ENCODE results near the gene CCDC12.

Gene CCDC12

DNA sequence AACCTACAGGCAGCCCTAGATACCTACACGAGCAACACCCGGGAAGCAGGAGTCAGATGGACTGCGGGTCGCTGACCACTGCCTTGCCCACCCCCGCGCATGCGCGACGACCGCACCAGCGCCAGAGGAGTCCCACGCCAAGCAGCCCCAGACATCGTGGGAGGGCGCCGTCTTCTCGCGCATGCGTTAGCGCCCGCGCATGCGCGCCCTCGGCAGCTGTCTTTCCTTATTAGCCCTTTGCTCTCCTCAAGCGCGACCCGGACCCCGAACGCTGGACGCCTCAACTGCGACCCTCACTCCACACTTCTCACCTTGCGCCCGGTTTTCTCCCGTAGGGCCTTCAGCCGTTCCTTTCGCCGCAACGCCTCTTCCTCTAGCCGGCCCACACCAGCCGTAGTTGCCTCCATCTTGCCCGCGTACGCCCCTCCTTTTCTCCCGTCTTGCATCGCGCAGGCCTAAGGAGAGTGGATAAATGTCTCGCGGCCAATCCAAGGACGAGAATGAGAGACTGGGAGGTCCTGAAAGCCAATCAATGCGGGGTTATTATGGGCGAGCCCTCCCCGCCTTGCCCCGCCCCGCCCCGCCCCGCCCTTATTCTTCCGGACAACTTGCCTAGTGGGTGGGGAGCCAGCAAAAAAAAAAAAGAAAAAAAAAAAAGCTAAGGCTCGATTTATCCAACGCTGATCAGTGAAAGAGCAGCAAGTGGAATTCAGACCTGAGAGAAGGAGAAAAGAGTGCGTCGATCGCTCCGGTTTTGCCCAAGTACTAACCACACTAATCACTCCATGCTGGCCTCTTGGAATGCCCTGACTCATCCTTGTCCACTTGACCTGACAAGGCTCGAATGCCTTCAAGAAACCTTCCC is at the start of gene CCDC12:
CCDC12 (minus strand) TSS at position 420 of the 865 bp plus-strand sequence; CDS start at position 407, 13 bp downstream.
- DNase-seq: peak; percentile 96

DNA sequence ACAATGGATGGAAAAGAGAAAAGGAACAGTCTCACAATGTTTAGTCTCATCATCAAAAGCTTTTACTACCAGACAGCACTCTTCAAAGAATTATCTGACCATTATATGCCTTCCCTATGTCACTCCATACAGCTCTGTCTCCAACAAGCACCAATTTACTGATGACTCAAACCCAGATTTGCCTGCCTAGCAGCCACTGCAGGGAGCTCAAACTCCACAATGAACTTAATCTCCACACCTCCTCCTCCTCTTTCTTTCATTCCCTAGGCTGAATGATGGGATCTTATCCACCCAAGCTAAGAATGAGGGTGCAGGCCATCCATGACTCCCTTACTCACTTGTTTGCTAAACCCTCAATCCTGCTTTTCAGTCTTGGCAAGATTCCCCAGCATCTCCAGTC is 48.4 kb upstream of the CCDC12 start:
- DNase-seq: no peak

GRCh38 chr3:47022641-47023071 is 46.1 kb upstream of the CCDC12 start:
- no peak for DNase-seq

- DNase-seq: no peak
Measured at GRCh38 chr3:47020311-47020710, 43.8 kb upstream of the CCDC12 start.

DNA sequence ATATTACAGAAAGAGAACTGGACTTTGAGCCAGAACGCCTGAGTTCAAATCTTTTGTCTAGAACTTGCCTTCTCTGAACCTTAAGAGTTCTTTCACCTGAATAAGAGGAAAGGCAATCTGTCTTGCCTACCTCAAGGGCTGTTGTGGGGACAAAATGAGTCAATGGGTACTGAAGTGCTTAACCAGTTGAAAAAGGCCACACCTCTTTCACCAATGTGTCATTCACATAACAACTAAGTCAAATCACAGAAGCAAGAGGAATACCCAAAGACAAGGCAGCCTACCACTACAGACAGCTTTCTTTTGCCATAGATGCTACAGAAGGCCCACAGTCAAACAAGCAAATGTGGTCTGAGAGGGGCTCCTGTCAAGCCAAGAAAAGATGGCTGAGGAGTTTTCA is 42.7 kb upstream of the CCDC12 start:
- DNase-seq: no peak

- no peak for DNase-seq
Measured at GRCh38 chr3:47018269-47018611, 41.7 kb upstream of the CCDC12 start.

- DNase-seq: no peak
Measured at GRCh38 chr3:47017504-47018268, 41.1 kb upstream of the CCDC12 start.

- no peak for DNase-seq
Measured at GRCh38 chr3:47016934-47017435, 40.4 kb upstream of the CCDC12 start.

DNA sequence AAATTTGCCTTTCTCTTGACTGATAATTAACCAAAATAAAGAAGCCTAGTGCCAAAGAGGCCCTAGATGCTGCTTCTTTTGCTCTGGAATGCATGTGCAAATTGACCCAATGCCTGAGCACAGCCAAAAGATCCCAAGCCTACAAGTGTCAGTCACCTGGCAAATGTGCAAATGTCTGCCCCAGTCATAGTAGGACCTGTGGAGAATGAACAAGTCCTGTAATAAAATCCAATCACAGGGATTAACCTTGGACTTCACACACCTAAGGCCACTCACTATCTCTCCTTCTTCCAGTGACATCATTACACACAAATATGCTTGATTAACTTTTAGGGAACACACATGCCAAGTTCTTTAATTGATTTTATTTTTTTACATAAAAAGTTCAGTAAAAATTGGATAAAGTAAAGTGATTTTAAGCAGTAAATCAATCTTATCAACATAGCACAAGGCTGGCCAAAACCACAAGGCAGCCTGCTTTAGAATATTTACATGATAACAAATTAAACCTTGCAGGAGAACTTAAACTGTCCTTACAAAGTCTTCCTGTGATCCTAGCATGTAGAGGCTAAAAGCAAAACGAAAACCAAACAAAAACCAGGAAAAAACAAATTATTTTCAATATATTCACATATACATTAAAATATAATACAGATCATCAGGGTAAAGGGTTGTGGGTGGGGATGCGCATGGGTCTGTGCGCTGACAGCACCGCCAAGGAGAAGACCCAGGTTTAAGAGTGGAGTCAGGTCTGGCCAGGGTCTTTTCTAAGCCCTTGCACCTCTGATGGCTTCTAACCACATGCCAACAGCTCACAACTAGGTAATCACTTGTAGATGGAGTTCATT is 39.8 kb upstream of the CCDC12 start:
- DNase-seq: no peak

DNA sequence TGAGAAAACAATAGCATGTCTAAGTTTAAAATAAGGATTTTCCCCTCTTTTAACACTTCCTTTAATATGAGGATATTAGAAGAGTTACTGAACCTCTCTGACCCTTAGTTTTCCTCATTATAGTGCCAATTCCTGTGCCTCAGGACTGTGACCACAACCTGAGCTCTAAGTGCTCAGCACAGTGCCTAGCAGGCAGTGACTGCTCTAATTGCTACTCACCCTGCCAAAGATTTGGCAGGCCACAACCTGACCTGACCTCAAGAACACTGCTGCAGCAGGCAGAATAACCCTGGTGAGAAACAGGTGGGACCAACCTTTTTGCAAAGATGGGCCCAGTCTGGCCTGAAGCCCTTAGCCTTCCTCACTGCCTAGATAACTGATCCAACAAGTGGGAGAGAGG is 38.6 kb upstream of the CCDC12 start:
- DNase-seq: no peak

- DNase-seq: no peak
Measured at GRCh38 chr3:47014036-47014435, 37.5 kb upstream of the CCDC12 start.

DNA sequence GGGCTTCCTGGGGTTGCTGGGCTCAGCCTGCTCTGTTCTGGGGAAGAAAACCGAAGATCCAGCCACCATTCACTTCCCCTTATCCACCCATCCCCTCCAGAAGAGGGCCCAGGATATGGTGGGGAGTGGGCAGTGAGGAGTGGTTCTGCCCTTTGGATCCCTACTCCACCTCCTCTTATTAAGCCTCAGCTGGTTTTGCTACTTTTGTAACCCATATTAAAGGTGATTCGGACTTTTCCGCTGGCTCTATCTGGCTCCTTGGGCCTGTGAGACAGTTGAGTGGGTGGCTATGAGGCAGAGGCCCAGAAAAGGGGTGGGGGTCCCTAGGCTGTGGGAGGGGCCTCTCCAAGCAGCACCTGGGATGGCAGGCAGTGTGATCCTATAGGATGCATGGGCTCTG is 36.7 kb upstream of the CCDC12 start:
- no peak for DNase-seq

DNA sequence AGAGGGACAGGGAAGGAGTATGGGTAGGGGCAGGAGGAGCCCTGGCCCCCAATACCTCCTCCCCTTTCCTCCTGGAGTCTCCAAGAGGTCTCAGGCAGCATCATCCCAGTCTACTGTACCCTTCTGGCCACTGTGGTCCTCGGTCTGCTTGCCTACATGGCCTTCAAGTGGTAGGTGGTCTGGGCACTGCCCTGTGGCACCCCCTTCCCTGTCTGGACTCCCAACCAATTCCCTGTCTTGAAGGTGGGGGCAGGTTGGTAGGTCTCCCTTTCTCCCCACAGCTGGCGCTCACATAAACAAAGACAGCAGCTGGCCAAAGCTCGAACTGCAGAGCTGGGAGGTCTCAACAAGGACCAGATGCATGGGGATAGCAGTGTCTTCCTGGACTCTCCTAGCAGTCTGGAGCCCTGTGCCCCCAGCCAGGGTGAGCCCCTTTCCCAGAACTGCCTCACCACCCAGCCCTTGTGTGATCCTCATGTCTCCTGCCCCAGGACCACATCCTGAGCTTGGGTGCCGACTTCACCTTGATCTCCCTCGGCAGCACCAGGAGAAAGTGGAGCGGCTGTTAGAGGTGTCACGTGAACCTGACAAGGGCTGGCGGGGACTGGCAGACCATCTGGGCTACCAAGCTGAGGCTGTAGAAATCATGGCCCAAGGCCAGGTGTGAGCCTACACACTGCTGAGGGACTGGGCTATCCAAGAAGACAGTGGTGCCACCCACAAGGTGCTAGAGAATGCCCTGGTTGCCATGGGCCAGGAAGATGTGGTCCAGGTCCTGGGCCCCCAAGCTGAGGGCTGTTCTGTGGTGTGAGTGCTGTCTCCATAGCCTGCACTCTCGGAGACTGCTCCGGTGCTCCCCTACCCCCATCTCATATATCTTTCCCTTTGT is 36.0 kb upstream of the CCDC12 start:
- no peak for DNase-seq

- DNase-seq: no peak
Measured at GRCh38 chr3:47011371-47011770, 34.8 kb upstream of the CCDC12 start.

DNA sequence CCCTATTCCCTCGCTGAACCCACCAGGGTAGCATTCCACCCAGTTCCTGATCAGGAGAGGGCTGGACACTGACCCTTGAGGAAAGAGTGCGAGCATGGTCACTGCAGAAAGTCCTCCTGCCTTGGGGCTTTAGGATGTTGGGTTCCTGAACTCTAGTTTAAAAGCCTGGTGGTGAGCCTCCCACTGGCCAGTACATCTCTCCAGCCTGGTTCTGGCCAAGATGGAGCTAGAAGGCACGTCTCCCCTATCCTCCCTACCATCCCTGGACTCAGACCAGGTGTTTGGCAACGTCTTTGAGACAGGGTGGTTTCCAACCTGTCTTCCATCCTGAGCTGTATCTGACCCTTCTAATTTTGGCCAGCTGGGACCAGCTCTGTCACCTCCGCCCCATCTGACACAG is 34.4 kb upstream of the CCDC12 start:
- no peak for DNase-seq

GRCh38 chr3:47010111-47010712 is 33.7 kb upstream of the CCDC12 start:
- no peak for DNase-seq

DNA sequence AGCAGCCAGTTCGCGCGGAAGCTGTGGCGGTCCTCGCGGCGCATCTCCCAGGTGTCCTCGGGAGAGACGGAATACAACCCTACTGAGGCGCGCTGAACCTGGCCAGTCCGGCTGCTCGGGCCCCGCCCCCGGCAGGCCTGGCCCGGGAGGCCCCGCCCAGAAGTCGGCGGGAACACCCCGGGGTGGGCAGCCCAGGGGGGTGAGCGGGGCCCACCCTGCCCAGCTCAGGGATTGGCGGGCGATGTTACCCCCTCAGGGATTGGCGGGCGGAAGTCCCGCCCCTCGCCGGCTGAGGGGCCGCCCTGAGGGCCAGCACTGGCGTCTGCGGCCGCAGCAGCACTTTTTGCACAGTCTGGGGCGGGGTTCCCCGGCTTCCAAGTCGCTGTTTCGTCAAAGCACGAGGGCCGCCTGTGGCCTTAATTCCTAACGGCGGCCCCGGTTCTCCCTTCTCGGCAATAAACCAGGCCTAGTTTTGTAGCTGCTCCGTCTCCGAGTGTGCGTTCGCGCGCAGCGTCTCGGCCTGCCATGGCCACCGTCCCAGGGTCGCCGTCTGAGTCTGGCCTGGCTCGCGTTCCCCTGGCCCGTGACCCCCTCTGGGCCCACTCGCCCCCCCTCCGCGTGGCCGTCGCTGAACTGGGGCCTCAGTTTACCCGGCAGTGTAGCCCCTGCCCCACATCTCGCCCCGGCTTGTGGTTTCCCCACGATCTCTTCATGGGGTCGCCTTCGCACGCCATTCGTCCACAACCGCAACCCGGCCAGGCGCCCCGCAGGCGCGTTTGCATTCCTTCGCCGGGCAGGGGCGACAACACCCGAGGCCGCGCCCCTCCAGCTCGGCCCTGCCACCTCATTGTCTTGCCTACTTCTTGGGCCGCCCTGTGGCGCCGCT is 32.9 kb upstream of the CCDC12 start:
- no peak for DNase-seq

- DNase-seq: no peak
Measured at GRCh38 chr3:47008851-47009224, 32.3 kb upstream of the CCDC12 start.

DNA sequence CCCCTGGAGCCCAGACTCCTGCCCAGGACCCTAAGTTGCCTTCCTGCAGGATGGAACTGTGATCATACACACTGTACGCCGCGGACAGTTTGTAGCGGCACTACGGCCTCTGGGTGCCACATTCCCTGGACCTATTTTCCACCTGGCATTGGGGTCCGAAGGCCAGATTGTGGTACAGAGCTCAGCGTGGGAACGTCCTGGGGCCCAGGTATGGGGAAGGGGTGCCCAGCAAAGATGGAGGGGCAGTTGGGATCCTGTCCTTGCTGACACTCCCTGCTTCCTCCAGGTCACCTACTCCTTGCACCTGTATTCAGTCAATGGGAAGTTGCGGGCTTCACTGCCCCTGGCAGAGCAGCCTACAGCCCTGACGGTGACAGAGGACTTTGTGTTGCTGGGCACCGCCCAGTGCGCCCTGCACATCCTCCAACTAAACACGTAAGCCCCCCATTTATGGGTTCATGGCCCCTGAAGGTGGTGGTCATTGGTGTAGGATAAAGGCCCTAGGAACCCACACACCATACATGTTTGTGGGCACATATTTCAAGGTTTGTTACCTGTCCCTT is 31.8 kb upstream of the CCDC12 start:
- no peak for DNase-seq

Data from NCI-H526 treated with DMSO at 0.1 percent for 48 hours (cell line).